GM23338 (cell line): ENCODE measurements around the gene FAM50A. TPM values are rescaled to one million over a fixed set of nuclear protein-coding genes. Genes with fewer than 3 reads are reported as not detected.

Experiments used
- ATAC-seq: fragments of 200-7000 bp; cut with Tn5 transposase; 3 replicates; pipeline ENCODE4 v1.9.1; 2020
- DNase-seq: peaks from one replicate; pipeline ENCODE4 v3.0.0-alpha.2; 2015; ENCODE audit warnings: low spot score
- H2AFZ ChIP-seq: fragments of 200-600 bp; sonication (generic); 2 replicates; pipeline ENCODE4 v1.8.0; 2016; ENCODE audit warnings: antibody characterized with exemption, mild to moderate bottlenecking, moderate library complexity
- H3F3A ChIP-seq: fragments of 200-600 bp; sonication (generic); replicated peaks from 2 replicates; pipeline ENCODE4 v1.8.0; 2017; ENCODE audit warnings: antibody characterized with exemption, mixed run types, low read depth
- H3K27ac ChIP-seq: fragments of 200-600 bp; sonication (generic); 2 replicates; pipeline ENCODE4 v1.6.1; 2016; ENCODE audit warnings: low read depth
- H3K27me3 ChIP-seq: fragments of 200-600 bp; sonication (generic); 2 replicates; pipeline ENCODE4 v1.8.0; 2016; ENCODE audit warnings: mild to moderate bottlenecking, mixed run types, moderate library complexity; ENCODE audit not compliant: insufficient read depth
- H3K36me3 ChIP-seq: fragments of 200-600 bp; sonication (generic); 2 replicates; pipeline ENCODE4 v1.8.0; 2016; ENCODE audit warnings: mild to moderate bottlenecking; ENCODE audit not compliant: insufficient read depth
- H3K4me1 ChIP-seq: fragments of 200-600 bp; sonication (generic); 2 replicates; pipeline ENCODE4 v1.8.0; 2016; ENCODE audit warnings: mild to moderate bottlenecking, moderate library complexity; ENCODE audit not compliant: insufficient read depth
- H3K4me2 ChIP-seq: fragments of 200-600 bp; sonication (generic); 2 replicates; pipeline ENCODE4 v1.7.1; 2017; ENCODE audit warnings: mixed run types
- H3K4me3 ChIP-seq: fragments of 200-600 bp; sonication (generic); 2 replicates; pipeline ENCODE4 v1.6.1; 2016; ENCODE audit warnings: mixed run types
- H3K79me2 ChIP-seq: fragments of 200-600 bp; sonication (generic); replicated peaks from 2 replicates; pipeline ENCODE4 v1.8.0; 2017; ENCODE audit warnings: mild to moderate bottlenecking; ENCODE audit not compliant: insufficient read depth
- H3K9me2 ChIP-seq: fragments of 200-600 bp; sonication (generic); 2 replicates; pipeline ENCODE4 v1.8.0; 2017; ENCODE audit not compliant: insufficient read depth
- H4K20me1 ChIP-seq: fragments of 200-600 bp; sonication (generic); replicated peaks from 2 replicates; pipeline ENCODE4 v1.8.0; 2017; ENCODE audit warnings: mild to moderate bottlenecking; ENCODE audit not compliant: insufficient read depth
- H3K27ac Mint-ChIP-seq: 2 replicates; pipeline ENCODE4 v1.8.0; 2020; ENCODE audit warnings: inconsistent platforms, mild to moderate bottlenecking, moderate library complexity, mixed read lengths
- H3K27me3 Mint-ChIP-seq: 3 replicates; pipeline ENCODE4 v1.8.0; 2022; ENCODE audit warnings: low read depth, mild to moderate bottlenecking, moderate library complexity, mixed read lengths, inconsistent platforms; ENCODE audit not compliant: insufficient read depth, poor library complexity
- H3K36me3 Mint-ChIP-seq: 3 replicates; pipeline ENCODE4 v1.8.0; 2021; ENCODE audit warnings: low read depth, mild to moderate bottlenecking, inconsistent platforms, moderate library complexity, mixed read lengths
- H3K4me1 Mint-ChIP-seq: 3 replicates; pipeline ENCODE4 v1.8.0; 2020; ENCODE audit warnings: mild to moderate bottlenecking, inconsistent platforms, mixed read lengths
- H3K4me3 Mint-ChIP-seq: 3 replicates; pipeline ENCODE4 v1.8.0; 2021; ENCODE audit warnings: moderate library complexity, mild to moderate bottlenecking, inconsistent platforms, mixed read lengths
- H3K9me3 Mint-ChIP-seq: 3 replicates; pipeline ENCODE4 v1.8.0; 2020; ENCODE audit warnings: moderate library complexity, mild to moderate bottlenecking, inconsistent platforms, mixed read lengths
- EZH2 ChIP-seq: fragments of 200-600 bp; sonication (generic); IDR thresholded peaks from one replicate; pipeline ENCODE4 v1.8.0; 2017; ENCODE audit warnings: antibody characterized with exemption, mild to moderate bottlenecking, low read depth; ENCODE audit not compliant: unreplicated experiment
- EZH2phosphoT487 ChIP-seq: fragments of 200-600 bp; sonication (generic); IDR thresholded peaks from one replicate; pipeline ENCODE4 v1.8.1; 2018; ENCODE audit warnings: antibody characterized with exemption; ENCODE audit not compliant: unreplicated experiment
- JUNB ChIP-seq: IDR thresholded peaks from one replicate; pipeline ENCODE4 v1.6.1; 2016; ENCODE audit warnings: antibody characterized with exemption; ENCODE audit not compliant: unreplicated experiment
- NANOG ChIP-seq: IDR thresholded peaks from 2 replicates; pipeline ENCODE4 v1.6.1; 2016; ENCODE audit warnings: antibody characterized with exemption, borderline replicate concordance
- POLR2AphosphoS5 ChIP-seq: IDR thresholded peaks from 2 replicates; pipeline ENCODE4 v1.6.1; 2016; ENCODE audit warnings: antibody characterized with exemption, low read depth
- STAT1 ChIP-seq: IDR thresholded peaks from one replicate; pipeline ENCODE4 v1.6.1; 2016; ENCODE audit warnings: antibody characterized with exemption; ENCODE audit not compliant: unreplicated experiment
- ZNF114 ChIP-seq: fragments of 250-450 bp; sonication (Bioruptor Pico); IDR thresholded peaks from 2 replicates; pipeline ENCODE4 v1.5.0; 2020; ENCODE audit warnings: mild to moderate bottlenecking, moderate library complexity
- ZNF331 ChIP-seq: fragments of 250-450 bp; sonication (Bioruptor Pico); IDR thresholded peaks from 2 replicates; pipeline ENCODE4 v1.5.0; 2020; ENCODE audit warnings: low read depth, mild to moderate bottlenecking, moderate library complexity
- polyA plus RNA-seq: library from polyadenylated mRNA; unstranded; fragments of >200 nt; fragmentation: Nextera tagmentation; extraction: Ambion mirVana; gene quantifications from 2 replicates; pipeline ENCODE4 v1.2.1, GENCODE V29; 2016
- total RNA-seq: library from RNA; depleted of rRNA; stranded (reverse); fragments of >200 nt; shearing (Covaris generic); gene quantifications from 2 replicates; pipeline ENCODE4 v1.2.3, GENCODE V29; 2014
- TF ChIP-seq, protein P1 (sequence below): fragments of 250-450 bp; sonication (Bioruptor Pico); IDR thresholded peaks from 2 replicates; pipeline ENCODE4 v1.5.0; 2020; ENCODE audit warnings: mild to moderate bottlenecking, moderate library complexity
- TF ChIP-seq, protein P2 (sequence below), 2 experiments: fragments of 200-600 bp in 1 of 2; sonication (generic) in 1 of 2; conservative IDR thresholded peaks; 2 replicates each; pipeline versions ENCODE4 v1.5.1 to v1.6.1; 2016 to 2017; ENCODE audit warnings: antibody characterized with exemption in 2 of 2, low read depth in 2 of 2, mild to moderate bottlenecking in 2 of 2, moderate library complexity in 1 of 2
- TF ChIP-seq, protein P3 (sequence below): IDR thresholded peaks from one replicate; pipeline ENCODE4 v1.6.1; 2018; ENCODE audit warnings: antibody characterized with exemption; ENCODE audit not compliant: unreplicated experiment

Gene FAM50A
- total and polyA plus RNA-seq, 2 experiments from 2014 or later: 23.9 to 77.6 TPM

DNA sequence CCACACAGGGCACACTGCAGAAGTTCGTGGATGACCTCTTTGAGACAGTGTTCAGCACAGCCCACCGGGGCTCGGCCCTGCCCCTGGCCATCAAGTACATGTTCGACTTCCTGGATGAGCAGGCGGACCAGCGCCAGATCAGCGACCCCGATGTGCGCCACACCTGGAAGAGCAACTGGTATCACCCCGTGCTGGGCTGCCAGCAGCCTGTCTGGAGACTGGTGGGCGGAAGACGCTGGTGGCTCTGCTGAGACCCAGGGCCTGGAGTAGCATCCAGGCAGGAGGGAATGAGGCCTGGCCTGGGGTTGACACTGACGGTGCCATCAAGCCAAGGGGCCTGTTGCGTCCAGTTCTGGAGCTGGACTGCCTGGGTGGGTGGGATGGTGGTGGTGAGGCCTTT is 26.5 kb downstream of the FAM50A start:
- Mint-ChIP-seq H3K9me3 (no peaks in the 10 kb centered on the region), H3K4me1 (no peaks in the 10 kb centered on the region), H3K36me3 (peaks cover 7% of the 10 kb centered on the region), H3K4me3 (no peak overlapping the region), H3K27ac (no peak overlapping the region), H3K27me3 (peaks cover 4% of the 10 kb centered on the region)
- Histone ChIP-seq H3K9me2 (no peaks in the 10 kb centered on the region), H3K4me3 (no peak overlapping the region), H3K27ac (no peak overlapping the region), H3K4me1 (no peaks in the 10 kb centered on the region), H2AFZ (no peak overlapping the region), H3K4me2 (no peak overlapping the region), H3K79me2 (no peaks in the 10 kb centered on the region), H3F3A (no peaks in the 10 kb centered on the region), H4K20me1 (no peaks in the 10 kb centered on the region; the same call in 1 of the 2 replicates), H3K27me3 (no peaks in the 10 kb centered on the region), H3K36me3 (no peaks in the 10 kb centered on the region)
- TF ChIP-seq POLR2AphosphoS5: no peak
- no peak for TF ChIP-seq STAT1
- no peak for TF ChIP-seq EZH2phosphoT487
- TF ChIP-seq ZNF114 (CRISPR knock-in tag): no peak
- no peak for TF ChIP-seq ZNF331 (CRISPR knock-in tag)
- no peak for DNase-seq
- ATAC-seq: no peak

GRCh38 chrX:154470914-154471568 is 27.1 kb downstream of the FAM50A start:
- Histone ChIP-seq H3K27me3 (no peaks in the 10 kb centered on the region), H3K36me3 (no peaks in the 10 kb centered on the region), H3K4me1 (no peaks in the 10 kb centered on the region), H3K4me2 (no peak overlapping the region), H3K9me2 (no peaks in the 10 kb centered on the region), H3F3A (no peaks in the 10 kb centered on the region), H4K20me1 (no peaks in the 10 kb centered on the region; the same call in 1 of the 2 replicates), H2AFZ (no peak overlapping the region), H3K4me3 (no peak overlapping the region), H3K27ac (no peak overlapping the region), H3K79me2 (no peaks in the 10 kb centered on the region)
- no peaks in the 10 kb centered on the region for H3K9me3 Mint-ChIP-seq
- H3K27ac Mint-ChIP-seq: no peak overlapping the region
- DNase-seq (no peak), ATAC-seq (no peak)
- H3K4me3 Mint-ChIP-seq: no peak overlapping the region
- H3K4me1 Mint-ChIP-seq: no peaks in the 10 kb centered on the region
- peaks cover 4% of the 10 kb centered on the region for H3K27me3 Mint-ChIP-seq
- peaks cover 10% of the 10 kb centered on the region for H3K36me3 Mint-ChIP-seq
- TF ChIP-seq JUNB: no peak
- TF ChIP-seq, protein P1, sequence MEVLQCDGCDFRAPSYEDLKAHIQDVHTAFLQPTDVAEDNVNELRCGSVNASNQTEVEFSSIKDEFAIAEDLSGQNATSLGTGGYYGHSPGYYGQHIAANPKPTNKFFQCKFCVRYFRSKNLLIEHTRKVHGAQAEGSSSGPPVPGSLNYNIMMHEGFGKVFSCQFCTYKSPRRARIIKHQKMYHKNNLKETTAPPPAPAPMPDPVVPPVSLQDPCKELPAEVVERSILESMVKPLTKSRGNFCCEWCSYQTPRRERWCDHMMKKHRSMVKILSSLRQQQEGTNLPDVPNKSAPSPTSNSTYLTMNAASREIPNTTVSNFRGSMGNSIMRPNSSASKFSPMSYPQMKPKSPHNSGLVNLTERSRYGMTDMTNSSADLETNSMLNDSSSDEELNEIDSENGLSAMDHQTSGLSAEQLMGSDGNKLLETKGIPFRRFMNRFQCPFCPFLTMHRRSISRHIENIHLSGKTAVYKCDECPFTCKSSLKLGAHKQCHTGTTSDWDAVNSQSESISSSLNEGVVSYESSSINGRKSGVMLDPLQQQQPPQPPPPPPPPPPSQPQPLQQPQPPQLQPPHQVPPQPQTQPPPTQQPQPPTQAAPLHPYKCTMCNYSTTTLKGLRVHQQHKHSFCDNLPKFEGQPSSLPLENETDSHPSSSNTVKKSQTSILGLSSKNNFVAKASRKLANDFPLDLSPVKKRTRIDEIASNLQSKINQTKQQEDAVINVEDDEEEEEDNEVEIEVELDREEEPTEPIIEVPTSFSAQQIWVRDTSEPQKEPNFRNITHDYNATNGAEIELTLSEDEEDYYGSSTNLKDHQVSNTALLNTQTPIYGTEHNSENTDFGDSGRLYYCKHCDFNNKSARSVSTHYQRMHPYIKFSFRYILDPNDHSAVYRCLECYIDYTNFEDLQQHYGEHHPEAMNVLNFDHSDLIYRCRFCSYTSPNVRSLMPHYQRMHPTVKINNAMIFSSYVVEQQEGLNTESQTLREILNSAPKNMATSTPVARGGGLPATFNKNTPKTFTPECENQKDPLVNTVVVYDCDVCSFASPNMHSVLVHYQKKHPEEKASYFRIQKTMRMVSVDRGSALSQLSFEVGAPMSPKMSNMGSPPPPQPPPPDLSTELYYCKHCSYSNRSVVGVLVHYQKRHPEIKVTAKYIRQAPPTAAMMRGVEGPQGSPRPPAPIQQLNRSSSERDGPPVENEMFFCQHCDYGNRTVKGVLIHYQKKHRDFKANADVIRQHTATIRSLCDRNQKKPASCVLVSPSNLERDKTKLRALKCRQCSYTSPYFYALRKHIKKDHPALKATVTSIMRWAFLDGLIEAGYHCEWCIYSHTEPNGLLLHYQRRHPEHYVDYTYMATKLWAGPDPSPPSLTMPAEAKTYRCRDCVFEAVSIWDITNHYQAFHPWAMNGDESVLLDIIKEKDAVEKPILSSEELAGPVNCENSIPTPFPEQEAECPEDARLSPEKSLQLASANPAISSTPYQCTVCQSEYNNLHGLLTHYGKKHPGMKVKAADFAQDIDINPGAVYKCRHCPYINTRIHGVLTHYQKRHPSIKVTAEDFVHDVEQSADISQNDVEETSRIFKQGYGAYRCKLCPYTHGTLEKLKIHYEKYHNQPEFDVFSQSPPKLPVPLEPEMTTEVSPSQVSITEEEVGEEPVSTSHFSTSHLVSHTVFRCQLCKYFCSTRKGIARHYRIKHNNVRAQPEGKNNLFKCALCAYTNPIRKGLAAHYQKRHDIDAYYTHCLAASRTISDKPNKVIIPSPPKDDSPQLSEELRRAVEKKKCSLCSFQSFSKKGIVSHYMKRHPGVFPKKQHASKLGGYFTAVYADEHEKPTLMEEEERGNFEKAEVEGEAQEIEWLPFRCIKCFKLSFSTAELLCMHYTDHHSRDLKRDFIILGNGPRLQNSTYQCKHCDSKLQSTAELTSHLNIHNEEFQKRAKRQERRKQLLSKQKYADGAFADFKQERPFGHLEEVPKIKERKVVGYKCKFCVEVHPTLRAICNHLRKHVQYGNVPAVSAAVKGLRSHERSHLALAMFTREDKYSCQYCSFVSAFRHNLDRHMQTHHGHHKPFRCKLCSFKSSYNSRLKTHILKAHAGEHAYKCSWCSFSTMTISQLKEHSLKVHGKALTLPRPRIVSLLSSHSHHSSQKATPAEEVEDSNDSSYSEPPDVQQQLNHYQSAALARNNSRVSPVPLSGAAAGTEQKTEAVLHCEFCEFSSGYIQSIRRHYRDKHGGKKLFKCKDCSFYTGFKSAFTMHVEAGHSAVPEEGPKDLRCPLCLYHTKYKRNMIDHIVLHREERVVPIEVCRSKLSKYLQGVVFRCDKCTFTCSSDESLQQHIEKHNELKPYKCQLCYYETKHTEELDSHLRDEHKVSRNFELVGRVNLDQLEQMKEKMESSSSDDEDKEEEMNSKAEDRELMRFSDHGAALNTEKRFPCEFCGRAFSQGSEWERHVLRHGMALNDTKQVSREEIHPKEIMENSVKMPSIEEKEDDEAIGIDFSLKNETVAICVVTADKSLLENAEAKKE: no peak
- TF ChIP-seq, protein P2, sequence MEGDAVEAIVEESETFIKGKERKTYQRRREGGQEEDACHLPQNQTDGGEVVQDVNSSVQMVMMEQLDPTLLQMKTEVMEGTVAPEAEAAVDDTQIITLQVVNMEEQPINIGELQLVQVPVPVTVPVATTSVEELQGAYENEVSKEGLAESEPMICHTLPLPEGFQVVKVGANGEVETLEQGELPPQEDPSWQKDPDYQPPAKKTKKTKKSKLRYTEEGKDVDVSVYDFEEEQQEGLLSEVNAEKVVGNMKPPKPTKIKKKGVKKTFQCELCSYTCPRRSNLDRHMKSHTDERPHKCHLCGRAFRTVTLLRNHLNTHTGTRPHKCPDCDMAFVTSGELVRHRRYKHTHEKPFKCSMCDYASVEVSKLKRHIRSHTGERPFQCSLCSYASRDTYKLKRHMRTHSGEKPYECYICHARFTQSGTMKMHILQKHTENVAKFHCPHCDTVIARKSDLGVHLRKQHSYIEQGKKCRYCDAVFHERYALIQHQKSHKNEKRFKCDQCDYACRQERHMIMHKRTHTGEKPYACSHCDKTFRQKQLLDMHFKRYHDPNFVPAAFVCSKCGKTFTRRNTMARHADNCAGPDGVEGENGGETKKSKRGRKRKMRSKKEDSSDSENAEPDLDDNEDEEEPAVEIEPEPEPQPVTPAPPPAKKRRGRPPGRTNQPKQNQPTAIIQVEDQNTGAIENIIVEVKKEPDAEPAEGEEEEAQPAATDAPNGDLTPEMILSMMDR (conservative IDR thresholded peaks at IDR 0.05; ENCODE audit: low read depth in 2 of 2): no peak
- no peak for TF ChIP-seq STAT1
- TF ChIP-seq NANOG: no peak
- TF ChIP-seq, protein P3, sequence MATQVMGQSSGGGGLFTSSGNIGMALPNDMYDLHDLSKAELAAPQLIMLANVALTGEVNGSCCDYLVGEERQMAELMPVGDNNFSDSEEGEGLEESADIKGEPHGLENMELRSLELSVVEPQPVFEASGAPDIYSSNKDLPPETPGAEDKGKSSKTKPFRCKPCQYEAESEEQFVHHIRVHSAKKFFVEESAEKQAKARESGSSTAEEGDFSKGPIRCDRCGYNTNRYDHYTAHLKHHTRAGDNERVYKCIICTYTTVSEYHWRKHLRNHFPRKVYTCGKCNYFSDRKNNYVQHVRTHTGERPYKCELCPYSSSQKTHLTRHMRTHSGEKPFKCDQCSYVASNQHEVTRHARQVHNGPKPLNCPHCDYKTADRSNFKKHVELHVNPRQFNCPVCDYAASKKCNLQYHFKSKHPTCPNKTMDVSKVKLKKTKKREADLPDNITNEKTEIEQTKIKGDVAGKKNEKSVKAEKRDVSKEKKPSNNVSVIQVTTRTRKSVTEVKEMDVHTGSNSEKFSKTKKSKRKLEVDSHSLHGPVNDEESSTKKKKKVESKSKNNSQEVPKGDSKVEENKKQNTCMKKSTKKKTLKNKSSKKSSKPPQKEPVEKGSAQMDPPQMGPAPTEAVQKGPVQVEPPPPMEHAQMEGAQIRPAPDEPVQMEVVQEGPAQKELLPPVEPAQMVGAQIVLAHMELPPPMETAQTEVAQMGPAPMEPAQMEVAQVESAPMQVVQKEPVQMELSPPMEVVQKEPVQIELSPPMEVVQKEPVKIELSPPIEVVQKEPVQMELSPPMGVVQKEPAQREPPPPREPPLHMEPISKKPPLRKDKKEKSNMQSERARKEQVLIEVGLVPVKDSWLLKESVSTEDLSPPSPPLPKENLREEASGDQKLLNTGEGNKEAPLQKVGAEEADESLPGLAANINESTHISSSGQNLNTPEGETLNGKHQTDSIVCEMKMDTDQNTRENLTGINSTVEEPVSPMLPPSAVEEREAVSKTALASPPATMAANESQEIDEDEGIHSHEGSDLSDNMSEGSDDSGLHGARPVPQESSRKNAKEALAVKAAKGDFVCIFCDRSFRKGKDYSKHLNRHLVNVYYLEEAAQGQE: no peak
- TF ChIP-seq EZH2: no peak
